Left lung (tissue), 10 donors: ENCODE data around the gene LETMD1. TPM values are rescaled to one million over a fixed set of nuclear protein-coding genes. Genes with fewer than 3 reads are reported as not detected.

Source experiments
- ATAC-seq: fragments of 200-7000 bp; cut with Tn5 transposase; one replicate; pipeline ENCODE4 v1.9.1; 2020; ENCODE audit warnings: moderate library complexity
- DNase-seq, 4 donors: peaks; one replicate each; pipeline ENCODE4 v3.0.0-alpha.2; 2013 to 2020
- H3K27ac ChIP-seq, 2 donors: fragments of 200-600 bp; sonication (generic) in 1 of 2; one replicate each; pipeline versions ENCODE4 v1.5.0 to v1.8.0; 2020 to 2021
- H3K27me3 ChIP-seq, 2 donors: fragments of 200-600 bp; sonication (generic) in 1 of 2; one replicate each; pipeline versions ENCODE4 v1.5.0 to v1.8.0; 2020 to 2021
- H3K36me3 ChIP-seq, 2 donors: fragments of 200-600 bp; sonication (generic) in 1 of 2; one replicate each; pipeline versions ENCODE4 v1.5.0 to v1.8.0; 2020 to 2021
- H3K4me1 ChIP-seq, 2 donors: fragments of 200-600 bp; one replicate each; pipeline ENCODE4 v1.8.0; 2021
- H3K4me3 ChIP-seq, 2 donors: fragments of 200-600 bp; sonication (generic) in 1 of 2; one replicate each; pipeline versions ENCODE4 v1.5.0 to v1.8.0; 2020 to 2021; ENCODE audit warnings: mild to moderate bottlenecking in 1 of 2
- H3K9me3 ChIP-seq, 2 donors: fragments of 200-600 bp; sonication (generic) in 1 of 2; one replicate each; pipeline versions ENCODE4 v1.5.0 to v1.8.0; 2020 to 2021
- intact Hi-C, 2 donors: fragments of 100-400 bp; cut with DNase I; formaldehyde crosslinking; loops; one replicate each; pipeline versions ENCODE4 v1.11.2 to v1.14.2; 2022
- polyA plus RNA-seq, 6 donors: library from polyadenylated mRNA; unstranded; fragments of 120-200 nt; gene quantifications; one replicate each; pipeline ENCODE4 v1.2.1, GENCODE V29; 2013; ENCODE audit not compliant: insufficient read length in 6 of 6
- total RNA-seq, 2 donors: library from RNA; stranded (reverse); fragmentation: NEBNext Ultra II Directional; extraction: Animal tissue kit (Norgen Biotek cat#: 25700); gene quantifications; one replicate each; pipeline ENCODE4 v1.2.1, GENCODE V29; 2021
- TF ChIP-seq, protein P1 (sequence below), 2 donors: fragments of 200-600 bp; sonication (generic) in 1 of 2; IDR thresholded peaks; one replicate each; pipeline versions ENCODE4 v1.5.0 to v1.8.0; 2021; ENCODE audit warnings: antibody characterized with exemption in 2 of 2
- donor health status: DM: no; HTN: yes; CAD: no.
- donor health status: DM: no; HTN: no; CAD: no.

LETMD1 gene
- total and polyA plus RNA-seq, 8 donors: 46.8 to 164 (median 132) TPM

DNA sequence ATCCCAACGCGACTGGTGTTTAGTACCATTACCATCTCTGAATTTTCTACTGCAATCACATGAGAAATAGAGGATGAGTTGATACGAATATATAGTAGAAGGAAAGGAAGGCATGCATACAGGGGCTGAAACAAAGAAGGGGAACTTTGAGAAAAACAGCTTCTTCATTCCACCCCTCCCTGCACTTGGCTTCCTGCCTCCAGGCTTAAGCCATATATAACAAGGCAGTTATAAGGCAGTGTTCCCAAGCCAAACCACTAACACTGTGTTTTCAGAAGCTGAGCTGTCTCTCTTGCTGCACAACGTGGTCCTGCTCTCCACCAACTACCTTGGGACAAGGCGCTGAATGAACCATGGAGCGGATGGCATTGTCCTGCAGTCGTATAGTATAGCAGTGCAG is 11.0 kb downstream of the LETMD1 start:
- intact Hi-C loops: no loop called here
- H3K27ac ChIP-seq: no peak overlapping the region
- no peaks in the 10 kb centered on the region for H3K9me3 ChIP-seq
- H3K4me3 ChIP-seq: no peak overlapping the region
- TF ChIP-seq, protein P1, sequence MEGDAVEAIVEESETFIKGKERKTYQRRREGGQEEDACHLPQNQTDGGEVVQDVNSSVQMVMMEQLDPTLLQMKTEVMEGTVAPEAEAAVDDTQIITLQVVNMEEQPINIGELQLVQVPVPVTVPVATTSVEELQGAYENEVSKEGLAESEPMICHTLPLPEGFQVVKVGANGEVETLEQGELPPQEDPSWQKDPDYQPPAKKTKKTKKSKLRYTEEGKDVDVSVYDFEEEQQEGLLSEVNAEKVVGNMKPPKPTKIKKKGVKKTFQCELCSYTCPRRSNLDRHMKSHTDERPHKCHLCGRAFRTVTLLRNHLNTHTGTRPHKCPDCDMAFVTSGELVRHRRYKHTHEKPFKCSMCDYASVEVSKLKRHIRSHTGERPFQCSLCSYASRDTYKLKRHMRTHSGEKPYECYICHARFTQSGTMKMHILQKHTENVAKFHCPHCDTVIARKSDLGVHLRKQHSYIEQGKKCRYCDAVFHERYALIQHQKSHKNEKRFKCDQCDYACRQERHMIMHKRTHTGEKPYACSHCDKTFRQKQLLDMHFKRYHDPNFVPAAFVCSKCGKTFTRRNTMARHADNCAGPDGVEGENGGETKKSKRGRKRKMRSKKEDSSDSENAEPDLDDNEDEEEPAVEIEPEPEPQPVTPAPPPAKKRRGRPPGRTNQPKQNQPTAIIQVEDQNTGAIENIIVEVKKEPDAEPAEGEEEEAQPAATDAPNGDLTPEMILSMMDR (IDR thresholded peaks at IDR 0.05): no peak
- no peak for ATAC-seq
- H3K36me3 ChIP-seq: peaks cover 0 to 98% of the 10 kb centered on the region in 2 donors
- no peaks in the 10 kb centered on the region for H3K27me3 ChIP-seq
- DNase-seq: no peak
- H3K4me1 ChIP-seq: peaks cover 0 to 10% of the 10 kb centered on the region in 2 donors

- DNase-seq: no peak
- Histone ChIP-seq H3K9me3 (no peaks in the 10 kb centered on the region), H3K36me3 (peaks cover 0 to 100% of the 10 kb centered on the region in 2 donors), H3K4me3 (no peak overlapping the region), H3K4me1 (no peaks in the 10 kb centered on the region), H3K27ac (no peak overlapping the region), H3K27me3 (no peaks in the 10 kb centered on the region)
- no peak for ATAC-seq
- TF ChIP-seq, protein P1 (IDR thresholded peaks at IDR 0.05): no peak
- intact Hi-C loops: no loop called here
Observed at GRCh38 chr12:51062631-51063397, 14.7 kb downstream of the LETMD1 start.

GRCh38 chr12:51065530-51065929 is 17.4 kb downstream of the LETMD1 start:
- Histone ChIP-seq H3K4me1 (peaks cover 0 to 5% of the 10 kb centered on the region in 2 donors), H3K9me3 (no peaks in the 10 kb centered on the region), H3K27ac (no peak overlapping the region), H3K4me3 (no peak overlapping the region), H3K27me3 (no peaks in the 10 kb centered on the region), H3K36me3 (peaks cover 0 to 97% of the 10 kb centered on the region in 2 donors)
- ATAC-seq: no peak
- intact Hi-C loops: no loop called here
- TF ChIP-seq, protein P1 (IDR thresholded peaks at IDR 0.05): no peak
- no peak for DNase-seq

- H3K9me3 ChIP-seq: no peaks in the 10 kb centered on the region
- no peak for DNase-seq
- H3K27ac ChIP-seq: no peak overlapping the region
- TF ChIP-seq, protein P1 (IDR thresholded peaks at IDR 0.05): no peak
- intact Hi-C loops: no loop called here
- no peak overlapping the region for H3K4me3 ChIP-seq
- H3K27me3 ChIP-seq: no peaks in the 10 kb centered on the region
- H3K4me1 ChIP-seq: peaks cover 0 to 5% of the 10 kb centered on the region in 2 donors
- peaks cover 0 to 97% of the 10 kb centered on the region in 2 donors for H3K36me3 ChIP-seq
- no peak for ATAC-seq
Observed at GRCh38 chr12:51067229-51067628, 19.1 kb downstream of the LETMD1 start.

DNA sequence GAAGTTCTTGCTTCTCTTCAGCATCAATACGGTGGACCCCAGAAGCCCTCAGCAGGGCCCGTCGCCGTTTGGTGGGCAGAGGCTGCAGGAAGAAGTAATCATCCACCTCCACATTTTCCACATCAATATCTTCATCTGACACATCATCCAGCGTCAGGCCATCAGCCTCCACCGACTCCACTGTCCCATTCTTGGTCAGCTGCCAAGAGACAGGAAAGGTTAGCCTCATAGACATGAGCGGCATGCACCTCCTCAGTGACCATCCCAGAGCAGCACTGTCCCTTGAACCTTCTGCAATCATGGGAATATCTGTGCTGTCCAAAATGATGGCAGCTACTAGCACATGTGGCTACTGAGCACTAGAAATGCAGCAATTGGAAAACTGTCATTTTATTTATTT is 19.6 kb downstream of the LETMD1 start:
- Histone ChIP-seq H3K4me1 (peaks cover 0 to 5% of the 10 kb centered on the region in 2 donors), H3K27me3 (no peaks in the 10 kb centered on the region), H3K9me3 (no peaks in the 10 kb centered on the region), H3K27ac (no peak overlapping the region), H3K4me3 (no peak overlapping the region), H3K36me3 (peaks cover 0 to 95% of the 10 kb centered on the region in 2 donors)
- intact Hi-C loops: no loop called here
- TF ChIP-seq, protein P1 (IDR thresholded peaks at IDR 0.05): no peak
- no peak for ATAC-seq
- DNase-seq: no peak
